Activated naive CD4-positive, alpha-beta T cell treated with anti-CD3 and anti-CD28 coated beads, Interleukin-2, amount 50 U/mL, for 24 hours (primary cell): ENCODE measurements around the gene CLCN5.

Experiments
- H3K27ac Mint-ChIP-seq: one replicate; pipeline ENCODE4 v1.8.0; 2021; ENCODE audit warnings: mild to moderate bottlenecking, mixed read lengths
- H3K27me3 Mint-ChIP-seq: one replicate; pipeline ENCODE4 v1.8.0; 2021; ENCODE audit warnings: mixed read lengths
- H3K36me3 Mint-ChIP-seq: one replicate; pipeline ENCODE4 v1.8.0; 2021; ENCODE audit warnings: mixed read lengths
- H3K4me1 Mint-ChIP-seq: one replicate; pipeline ENCODE4 v1.8.0; 2021; ENCODE audit warnings: mixed read lengths
- H3K4me3 Mint-ChIP-seq: one replicate; pipeline ENCODE4 v1.8.0; 2021; ENCODE audit warnings: mild to moderate bottlenecking, mixed read lengths
- H3K9me3 Mint-ChIP-seq: one replicate; pipeline ENCODE4 v1.8.0; 2021; ENCODE audit warnings: mixed read lengths

CLCN5 gene

DNA sequence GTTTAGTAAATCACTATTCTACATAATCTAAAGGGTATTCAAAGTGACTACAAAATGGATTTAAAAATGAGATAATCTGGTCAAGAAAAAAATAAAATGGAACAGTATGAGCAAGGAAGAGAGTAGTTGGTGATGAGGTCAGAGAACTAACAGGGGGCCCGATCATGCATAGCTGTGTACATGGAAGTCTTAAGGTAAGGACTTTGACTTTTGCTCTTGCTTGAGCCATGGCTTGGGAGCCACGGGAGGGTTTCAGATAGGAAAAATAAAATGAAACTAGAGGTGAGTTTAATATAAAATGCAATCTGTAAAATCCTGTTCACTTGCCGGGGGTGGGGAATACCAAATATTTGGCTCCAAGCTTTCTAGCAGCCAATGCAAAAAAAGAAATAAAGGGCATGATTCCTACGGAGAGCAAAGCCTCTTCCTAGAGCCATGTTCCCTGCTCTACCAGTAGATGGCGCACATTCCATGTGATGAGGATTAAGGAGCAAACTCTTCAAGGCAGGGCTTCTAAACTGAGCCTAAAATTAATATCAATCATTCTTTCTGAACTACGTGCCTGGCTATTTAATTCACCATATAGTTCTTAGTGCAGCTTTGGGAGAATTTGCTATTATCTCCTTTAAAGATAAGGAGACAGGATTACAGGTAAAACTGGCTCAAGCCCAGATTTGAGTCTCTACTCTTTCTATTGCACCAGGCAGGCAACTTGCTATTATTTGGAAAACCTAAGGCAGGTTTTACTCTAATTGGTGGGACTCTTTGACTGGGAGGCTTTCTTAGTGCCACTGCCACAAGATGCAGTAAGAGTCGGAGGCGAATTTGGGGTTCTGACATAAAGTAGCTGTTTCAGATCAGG is 6.8 kb upstream of the CLCN5 start:
- H3K4me3 Mint-ChIP-seq: no peak overlapping the region
- H3K36me3 Mint-ChIP-seq: no peaks in the 10 kb centered on the region
- peaks cover 6% of the 10 kb centered on the region for H3K4me1 Mint-ChIP-seq
- no peaks in the 10 kb centered on the region for H3K27me3 Mint-ChIP-seq
- no peak overlapping the region for H3K27ac Mint-ChIP-seq
- H3K9me3 Mint-ChIP-seq: no peaks in the 10 kb centered on the region

DNA sequence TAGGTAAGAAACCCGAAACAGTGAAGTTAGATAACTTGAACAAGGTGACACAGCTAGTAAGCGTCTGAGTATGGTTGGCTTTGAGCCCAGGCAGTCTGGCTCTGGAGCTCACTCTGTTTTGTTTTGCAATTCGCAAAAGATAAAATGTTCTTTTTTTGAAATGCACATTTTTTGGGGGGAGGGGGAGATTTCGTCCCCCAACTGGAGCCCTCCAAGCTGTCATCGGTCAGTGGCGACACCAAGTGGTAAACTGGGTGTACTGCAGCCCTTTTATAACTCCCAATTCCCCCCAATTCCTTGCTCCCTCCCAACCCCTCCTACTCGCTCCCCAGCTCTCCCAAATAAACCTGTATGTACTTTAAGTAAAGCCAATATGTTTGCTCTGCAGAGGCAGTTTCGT is 2.8 kb upstream of the CLCN5 start:
- no peaks in the 10 kb centered on the region for H3K9me3 Mint-ChIP-seq
- H3K27me3 Mint-ChIP-seq: no peaks in the 10 kb centered on the region
- peaks cover 12% of the 10 kb centered on the region for H3K4me1 Mint-ChIP-seq
- peak overlapping the region; percentile 18 for H3K27ac Mint-ChIP-seq
- no peaks in the 10 kb centered on the region for H3K36me3 Mint-ChIP-seq
- no peak overlapping the region for H3K4me3 Mint-ChIP-seq

DNA sequence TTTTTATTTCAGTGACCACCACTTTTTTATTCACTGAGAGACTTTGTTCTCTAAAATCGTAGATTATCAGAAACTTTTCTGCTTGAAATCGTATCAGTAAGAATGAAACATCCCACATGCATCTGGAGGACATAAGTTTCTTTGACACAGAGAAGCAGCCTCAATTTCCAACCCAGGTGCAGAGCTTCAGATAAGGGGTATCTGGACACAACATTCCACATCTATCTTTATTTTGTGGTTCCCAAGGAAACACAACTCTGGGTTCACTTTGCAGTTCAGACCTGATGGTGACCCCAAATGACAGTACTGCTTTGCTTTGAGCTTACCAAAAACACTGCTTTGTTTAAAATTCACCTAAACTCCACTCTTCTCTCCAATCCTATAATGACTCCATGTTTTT is 1.3 kb upstream of the CLCN5 start:
- Mint-ChIP-seq H3K4me1 (peaks cover 14% of the 10 kb centered on the region), H3K27ac (peak overlapping the region; percentile 73), H3K4me3 (no peak overlapping the region), H3K36me3 (no peaks in the 10 kb centered on the region), H3K9me3 (no peaks in the 10 kb centered on the region), H3K27me3 (no peaks in the 10 kb centered on the region)

DNA sequence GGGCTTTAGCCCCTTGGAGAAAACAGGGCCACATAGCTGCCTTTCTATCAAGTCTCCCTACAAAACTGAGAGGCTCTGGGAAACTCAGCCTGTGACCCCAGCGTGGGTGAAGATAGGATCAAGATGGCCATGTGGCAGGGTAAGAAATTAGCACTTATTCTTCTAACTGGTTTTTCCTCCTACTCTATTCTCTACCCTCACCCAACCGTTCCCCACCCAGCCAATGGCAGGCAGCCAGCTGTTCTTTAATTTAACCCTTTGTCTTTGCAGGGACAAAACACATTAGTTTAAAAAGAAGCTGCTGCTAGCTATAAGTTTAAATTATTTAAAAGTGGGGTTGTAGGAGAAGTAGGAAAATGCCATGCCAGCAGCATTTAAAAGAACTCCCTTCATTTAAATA is 2.8 kb downstream of the CLCN5 start:
- H3K4me3 Mint-ChIP-seq: peak overlapping the region; percentile 15
- peaks cover 5% of the 10 kb centered on the region for H3K36me3 Mint-ChIP-seq
- peaks cover 18% of the 10 kb centered on the region for H3K4me1 Mint-ChIP-seq
- H3K27me3 Mint-ChIP-seq: no peaks in the 10 kb centered on the region
- H3K9me3 Mint-ChIP-seq: no peaks in the 10 kb centered on the region
- no peak overlapping the region for H3K27ac Mint-ChIP-seq

DNA sequence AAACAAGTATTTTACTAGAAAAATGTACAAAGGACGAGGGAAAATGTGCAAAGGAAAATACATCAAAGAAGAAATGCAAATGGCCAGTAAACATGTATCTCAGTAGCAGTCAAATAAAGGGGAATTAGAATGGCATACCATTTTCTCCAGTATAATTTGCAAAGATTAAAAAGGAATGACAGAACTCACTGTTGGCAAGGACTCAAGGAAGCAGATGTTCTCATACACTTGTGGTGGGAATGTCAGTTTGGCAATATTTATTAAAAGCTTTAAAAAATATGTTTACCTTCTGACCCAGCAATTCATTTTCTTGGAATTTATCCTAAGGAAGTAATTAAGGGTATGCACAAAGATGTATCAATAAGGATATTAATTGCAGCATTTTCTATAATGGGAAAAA is 7.6 kb downstream of the CLCN5 start:
- Mint-ChIP-seq H3K27ac (no peak overlapping the region), H3K9me3 (no peaks in the 10 kb centered on the region), H3K4me3 (no peak overlapping the region), H3K36me3 (peaks cover 5% of the 10 kb centered on the region), H3K27me3 (no peaks in the 10 kb centered on the region), H3K4me1 (peaks cover 4% of the 10 kb centered on the region)

DNA sequence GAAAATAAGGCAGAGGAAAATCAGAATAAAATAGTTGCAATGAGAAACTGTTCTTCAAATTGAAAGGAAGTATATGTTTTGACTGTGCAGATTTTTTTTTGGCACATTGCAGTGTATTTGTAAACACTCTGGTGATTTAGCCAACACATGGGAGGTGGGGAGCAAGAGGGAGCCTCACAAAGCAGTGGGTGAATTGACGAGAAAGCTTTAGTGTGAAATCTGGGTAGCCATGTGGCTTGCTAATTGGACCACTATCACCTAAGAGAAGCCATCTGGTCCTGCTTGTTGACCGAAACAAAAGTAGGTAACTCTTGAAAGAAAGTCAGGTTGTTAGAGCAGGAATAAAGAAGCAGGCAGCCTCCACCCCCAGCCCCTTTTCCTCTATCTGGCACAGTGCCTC is 10.4 kb downstream of the CLCN5 start:
- H3K9me3 Mint-ChIP-seq: no peaks in the 10 kb centered on the region
- peaks cover 2% of the 10 kb centered on the region for H3K36me3 Mint-ChIP-seq
- no peaks in the 10 kb centered on the region for H3K27me3 Mint-ChIP-seq
- no peak overlapping the region for H3K27ac Mint-ChIP-seq
- no peaks in the 10 kb centered on the region for H3K4me1 Mint-ChIP-seq
- no peak overlapping the region for H3K4me3 Mint-ChIP-seq

DNA sequence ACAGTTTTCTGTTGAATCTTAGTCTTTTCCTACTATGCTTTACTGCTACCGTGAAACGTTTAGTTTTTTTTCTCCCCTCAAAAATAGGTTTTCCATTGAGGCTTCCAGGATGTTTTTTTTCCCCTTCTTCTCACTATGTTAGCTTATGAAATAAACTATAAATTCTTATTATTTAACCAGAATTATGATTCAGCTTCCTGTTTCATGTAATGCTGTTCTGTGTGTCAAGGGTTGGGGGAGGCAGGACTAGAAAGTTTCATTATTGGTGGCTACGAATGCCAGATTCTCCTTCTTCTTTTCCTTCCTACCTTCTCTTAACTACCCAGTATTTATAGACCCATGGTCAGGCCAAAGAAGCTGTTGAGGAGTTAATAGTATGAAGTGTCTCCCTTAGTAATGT is 11.8 kb downstream of the CLCN5 start:
- H3K36me3 Mint-ChIP-seq: peaks cover 2% of the 10 kb centered on the region
- H3K27me3 Mint-ChIP-seq: no peaks in the 10 kb centered on the region
- H3K4me1 Mint-ChIP-seq: no peaks in the 10 kb centered on the region
- no peaks in the 10 kb centered on the region for H3K9me3 Mint-ChIP-seq
- no peak overlapping the region for H3K27ac Mint-ChIP-seq
- H3K4me3 Mint-ChIP-seq: no peak overlapping the region

DNA sequence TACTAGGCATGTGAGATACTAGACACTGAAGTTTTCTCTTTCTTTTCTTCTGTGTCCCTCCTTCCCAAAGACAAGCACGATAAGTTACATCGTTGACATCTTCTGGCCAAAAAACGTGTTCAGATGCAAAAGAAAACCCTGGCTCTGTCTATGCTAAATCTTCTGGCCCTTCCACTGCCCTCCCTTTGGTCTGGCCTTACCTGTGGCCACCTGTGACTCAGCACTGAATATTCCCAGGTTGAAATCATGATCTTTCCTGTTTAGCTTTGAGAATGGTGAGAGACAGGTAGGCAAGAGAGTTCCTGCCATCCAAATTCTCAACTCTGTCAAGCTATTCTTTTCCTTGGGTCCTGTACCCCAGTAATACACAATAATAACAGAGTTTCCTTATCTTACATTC is 12.3 kb downstream of the CLCN5 start:
- Mint-ChIP-seq H3K4me3 (no peak overlapping the region), H3K4me1 (no peaks in the 10 kb centered on the region), H3K27ac (no peak overlapping the region), H3K9me3 (no peaks in the 10 kb centered on the region), H3K27me3 (no peaks in the 10 kb centered on the region), H3K36me3 (peaks cover 2% of the 10 kb centered on the region)

DNA sequence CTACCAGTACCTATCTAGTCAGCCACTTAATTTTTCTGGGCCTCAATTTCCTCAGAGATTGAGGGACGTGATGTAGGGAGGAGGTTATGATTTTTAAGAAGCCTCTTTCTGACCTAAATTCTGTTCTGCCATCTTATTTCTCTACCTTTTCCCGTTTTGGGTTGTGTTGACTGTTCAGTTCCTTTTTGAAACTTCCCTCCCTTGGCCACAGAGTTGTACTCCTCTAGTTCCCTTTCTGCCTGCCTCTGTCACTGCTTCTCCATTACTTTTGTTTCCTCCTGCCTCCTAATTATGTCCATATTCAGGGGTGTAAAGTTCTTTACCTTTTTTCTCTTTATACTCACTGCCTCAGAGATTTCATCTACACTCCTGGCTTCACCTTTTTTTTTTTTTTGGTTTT is 25.4 kb downstream of the CLCN5 start:
- Mint-ChIP-seq H3K4me3 (no peak overlapping the region), H3K27ac (no peak overlapping the region)

DNA sequence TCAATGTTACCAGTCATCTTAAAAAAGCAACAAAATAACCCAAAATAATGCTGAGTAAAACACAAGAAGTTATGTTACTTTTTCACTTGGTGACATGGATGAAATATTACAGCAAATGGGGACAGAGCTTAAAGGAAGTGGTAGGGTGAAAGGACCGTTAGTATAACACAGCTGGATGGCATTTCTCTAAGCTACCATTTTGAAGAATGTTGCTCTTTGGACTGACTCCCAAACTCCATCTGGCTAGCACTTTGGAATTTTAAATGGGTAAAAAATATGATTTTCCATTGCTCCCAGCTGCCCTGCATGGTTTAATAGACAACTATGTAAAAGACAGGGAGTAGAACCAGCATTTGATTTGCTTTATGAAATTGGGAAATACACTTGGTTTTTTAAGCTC is 27.6 kb downstream of the CLCN5 start:
- no peaks in the 10 kb centered on the region for H3K36me3 Mint-ChIP-seq
- no peaks in the 10 kb centered on the region for H3K27me3 Mint-ChIP-seq
- H3K9me3 Mint-ChIP-seq: no peaks in the 10 kb centered on the region
- H3K27ac Mint-ChIP-seq: no peak overlapping the region
- H3K4me3 Mint-ChIP-seq: no peak overlapping the region
- no peaks in the 10 kb centered on the region for H3K4me1 Mint-ChIP-seq

More for the DNA sequence above, 25.4 kb downstream of the CLCN5 start:
- Mint-ChIP-seq H3K9me3 (no peaks in the 10 kb centered on the region), H3K27me3 (no peaks in the 10 kb centered on the region), H3K36me3 (peaks cover 2% of the 10 kb centered on the region), H3K4me1 (no peaks in the 10 kb centered on the region)

DNA sequence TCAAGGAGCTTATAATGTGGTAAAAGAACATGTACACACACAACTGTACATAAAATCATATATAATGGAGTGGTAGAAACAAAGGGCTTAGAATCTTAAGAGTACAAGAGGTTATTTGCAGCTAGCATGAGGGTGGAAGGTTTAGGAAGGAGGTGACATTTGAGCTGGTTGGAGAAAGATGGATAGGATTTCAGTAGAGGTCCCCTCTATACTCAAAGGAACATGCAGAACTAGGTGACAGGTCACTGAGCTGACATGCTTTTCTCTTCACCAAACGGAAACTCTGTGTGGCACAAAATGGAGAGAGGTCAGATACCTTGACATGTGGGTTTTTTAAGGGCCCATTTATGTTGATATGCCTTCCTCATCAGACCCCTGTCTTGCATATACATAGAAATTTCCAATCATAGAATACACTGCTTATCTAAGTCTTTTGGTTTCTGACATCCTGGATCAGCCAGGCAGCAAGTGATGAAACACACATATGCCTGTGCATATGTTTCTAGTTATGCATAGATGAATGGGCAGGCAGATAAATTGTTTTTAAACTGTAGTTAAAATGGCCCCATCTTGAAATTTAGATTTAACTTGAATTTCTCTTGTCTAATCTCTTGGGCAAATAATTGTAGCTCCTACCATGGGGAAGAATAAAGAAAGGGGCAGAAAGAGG is 29.3 kb downstream of the CLCN5 start:
- Mint-ChIP-seq H3K27me3 (no peaks in the 10 kb centered on the region), H3K4me3 (no peak overlapping the region), H3K9me3 (no peaks in the 10 kb centered on the region), H3K36me3 (no peaks in the 10 kb centered on the region), H3K27ac (no peak overlapping the region), H3K4me1 (no peaks in the 10 kb centered on the region)

DNA sequence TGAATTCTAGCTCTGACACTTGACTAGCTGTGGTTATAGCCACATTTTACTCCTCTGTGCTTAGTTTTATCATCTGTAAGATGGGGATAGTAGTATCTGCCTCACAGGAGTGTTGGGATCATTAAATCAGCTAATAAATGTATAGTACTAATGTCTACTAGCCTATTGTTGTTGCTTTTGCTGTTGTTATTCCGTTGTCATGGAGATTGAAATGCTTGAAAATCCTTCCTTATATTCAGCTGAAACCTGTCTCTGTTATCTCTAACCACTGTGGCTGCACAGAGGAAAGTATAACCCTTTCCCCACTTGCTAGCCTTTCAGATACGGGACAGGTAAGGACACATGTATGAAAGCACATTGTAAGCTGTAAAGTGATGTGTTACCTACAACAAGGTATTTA is 33.9 kb downstream of the CLCN5 start:
- Mint-ChIP-seq H3K4me3 (no peak overlapping the region), H3K27ac (no peak overlapping the region), H3K27me3 (no peaks in the 10 kb centered on the region), H3K36me3 (no peaks in the 10 kb centered on the region), H3K9me3 (no peaks in the 10 kb centered on the region), H3K4me1 (no peaks in the 10 kb centered on the region)

DNA sequence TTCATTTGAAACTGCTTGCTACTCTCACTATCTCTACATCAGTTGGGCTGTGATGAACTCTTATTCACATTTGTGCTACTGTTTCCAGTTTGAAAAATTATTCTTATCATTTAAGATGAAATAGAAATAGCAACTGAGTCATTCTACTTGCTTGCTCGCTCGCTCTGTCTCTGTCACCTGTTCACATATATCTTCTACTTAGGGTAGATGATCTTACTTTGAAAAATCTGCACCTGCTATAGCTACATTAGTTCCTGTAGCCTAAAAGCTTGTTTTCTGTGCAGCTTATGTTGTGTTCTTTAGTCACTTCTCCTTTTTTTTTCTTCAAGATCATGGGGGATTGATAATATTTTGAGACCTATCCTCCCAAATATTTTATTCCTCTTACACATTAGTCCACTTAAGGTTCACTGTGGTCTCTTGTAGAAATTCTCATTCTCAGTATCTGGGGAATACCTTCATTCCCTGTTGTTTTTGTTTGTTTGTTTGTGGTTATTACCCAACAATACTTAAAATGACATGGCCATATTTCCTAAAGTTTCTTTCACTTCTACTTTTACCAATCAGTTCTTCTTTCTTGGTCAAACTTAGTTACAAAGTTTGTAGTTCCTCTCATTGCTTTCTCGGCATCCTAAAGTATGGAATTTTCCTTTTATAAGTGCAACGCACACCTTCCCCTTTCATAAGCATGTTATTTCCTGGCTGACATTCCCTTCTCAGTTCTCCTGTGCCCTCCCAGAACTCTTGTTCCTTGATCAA is 36.5 kb downstream of the CLCN5 start:
- Mint-ChIP-seq H3K4me3 (no peak overlapping the region), H3K4me1 (no peaks in the 10 kb centered on the region), H3K27me3 (no peaks in the 10 kb centered on the region), H3K27ac (no peak overlapping the region), H3K36me3 (no peaks in the 10 kb centered on the region), H3K9me3 (no peaks in the 10 kb centered on the region)

DNA sequence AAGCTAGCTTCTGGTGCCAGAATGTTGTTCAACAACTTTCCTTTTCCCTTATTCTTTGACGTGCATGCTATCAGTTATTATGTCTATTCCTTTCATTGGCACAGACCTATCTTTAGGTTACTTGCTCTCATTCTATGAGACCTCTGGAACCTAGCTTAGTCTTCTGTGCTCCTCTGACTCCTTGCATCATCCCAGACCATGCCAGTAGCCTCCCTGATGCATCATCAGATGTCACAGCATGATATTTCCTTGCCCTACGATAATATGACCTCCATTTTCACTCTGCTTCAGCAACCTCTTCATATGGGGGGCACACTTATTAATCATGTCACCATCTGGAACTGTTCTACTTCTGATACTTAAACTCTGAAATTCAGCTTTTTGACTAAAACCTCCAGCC is 37.2 kb downstream of the CLCN5 start:
- H3K27me3 Mint-ChIP-seq: no peaks in the 10 kb centered on the region
- no peaks in the 10 kb centered on the region for H3K9me3 Mint-ChIP-seq
- no peak overlapping the region for H3K27ac Mint-ChIP-seq
- H3K4me3 Mint-ChIP-seq: no peak overlapping the region
- no peaks in the 10 kb centered on the region for H3K4me1 Mint-ChIP-seq
- no peaks in the 10 kb centered on the region for H3K36me3 Mint-ChIP-seq

DNA sequence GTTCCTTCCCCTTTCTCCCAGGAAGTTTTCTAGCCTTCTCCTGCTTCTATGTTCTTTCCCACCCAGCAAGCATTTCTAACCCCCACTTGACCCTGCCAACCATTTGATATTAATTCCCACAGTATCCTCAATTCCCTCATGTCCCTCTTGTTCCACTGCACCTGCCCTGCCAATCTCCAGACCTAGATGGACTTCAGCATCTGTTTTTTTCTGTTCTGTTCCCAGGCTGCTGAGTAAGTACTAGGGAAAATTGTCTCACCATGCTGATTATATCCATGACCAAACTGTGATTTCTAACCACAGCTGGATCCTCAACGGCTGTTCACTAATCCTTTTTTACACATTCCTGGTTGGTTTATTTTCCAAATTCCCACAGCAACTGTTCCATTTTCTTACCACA is 37.7 kb downstream of the CLCN5 start:
- no peak overlapping the region for H3K4me3 Mint-ChIP-seq
- no peaks in the 10 kb centered on the region for H3K9me3 Mint-ChIP-seq
- H3K27me3 Mint-ChIP-seq: no peaks in the 10 kb centered on the region
- no peaks in the 10 kb centered on the region for H3K36me3 Mint-ChIP-seq
- H3K27ac Mint-ChIP-seq: no peak overlapping the region
- no peaks in the 10 kb centered on the region for H3K4me1 Mint-ChIP-seq

DNA sequence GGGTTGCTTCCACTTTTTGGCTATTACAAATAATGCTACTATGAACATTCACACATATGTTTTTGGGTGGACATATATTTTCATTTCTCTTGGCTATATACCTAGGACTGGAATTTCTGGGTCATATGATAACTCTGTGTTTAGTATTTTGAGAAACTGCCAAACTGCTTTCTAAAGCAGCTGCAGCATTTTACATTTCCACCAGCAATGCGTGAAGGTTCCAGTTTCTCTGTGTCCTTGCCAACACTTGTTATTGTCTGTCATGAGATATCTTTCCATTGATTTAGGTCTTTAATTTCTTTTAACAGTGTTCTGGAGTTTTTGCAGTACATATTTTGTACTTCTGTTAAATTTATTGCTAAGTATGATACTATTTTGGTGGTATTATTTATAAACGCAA is 48.3 kb downstream of the CLCN5 start:
- H3K27me3 Mint-ChIP-seq: no peaks in the 10 kb centered on the region
- no peak overlapping the region for H3K27ac Mint-ChIP-seq
- no peak overlapping the region for H3K4me3 Mint-ChIP-seq
- H3K36me3 Mint-ChIP-seq: peaks cover 9% of the 10 kb centered on the region
- no peaks in the 10 kb centered on the region for H3K9me3 Mint-ChIP-seq
- H3K4me1 Mint-ChIP-seq: no peaks in the 10 kb centered on the region
